H4 (cell line): ENCODE data around the gene TMEM63B. TPM values are rescaled to one million over a fixed set of nuclear protein-coding genes. Genes with fewer than 3 reads are reported as not detected.
"Not testable (repeated sequence)": the region's sequence is repeated elsewhere in the genome, so short reads cannot be mapped to it uniquely, and the experiment has no call there.

Experiments used
- DNase-seq: peaks from one replicate; pipeline ENCODE4 v3.0.0-alpha.2; 2015; ENCODE audit warnings: low spot score
- total RNA-seq: library from RNA; depleted of rRNA; stranded (reverse); fragments of >200 nt; shearing (Covaris generic); gene quantifications from 2 replicates; pipeline ENCODE4 v1.2.3, GENCODE V29; 2014

TMEM63B gene
- total RNA-seq, 1 experiment from 2014 or later = 28.6 TPM

DNA sequence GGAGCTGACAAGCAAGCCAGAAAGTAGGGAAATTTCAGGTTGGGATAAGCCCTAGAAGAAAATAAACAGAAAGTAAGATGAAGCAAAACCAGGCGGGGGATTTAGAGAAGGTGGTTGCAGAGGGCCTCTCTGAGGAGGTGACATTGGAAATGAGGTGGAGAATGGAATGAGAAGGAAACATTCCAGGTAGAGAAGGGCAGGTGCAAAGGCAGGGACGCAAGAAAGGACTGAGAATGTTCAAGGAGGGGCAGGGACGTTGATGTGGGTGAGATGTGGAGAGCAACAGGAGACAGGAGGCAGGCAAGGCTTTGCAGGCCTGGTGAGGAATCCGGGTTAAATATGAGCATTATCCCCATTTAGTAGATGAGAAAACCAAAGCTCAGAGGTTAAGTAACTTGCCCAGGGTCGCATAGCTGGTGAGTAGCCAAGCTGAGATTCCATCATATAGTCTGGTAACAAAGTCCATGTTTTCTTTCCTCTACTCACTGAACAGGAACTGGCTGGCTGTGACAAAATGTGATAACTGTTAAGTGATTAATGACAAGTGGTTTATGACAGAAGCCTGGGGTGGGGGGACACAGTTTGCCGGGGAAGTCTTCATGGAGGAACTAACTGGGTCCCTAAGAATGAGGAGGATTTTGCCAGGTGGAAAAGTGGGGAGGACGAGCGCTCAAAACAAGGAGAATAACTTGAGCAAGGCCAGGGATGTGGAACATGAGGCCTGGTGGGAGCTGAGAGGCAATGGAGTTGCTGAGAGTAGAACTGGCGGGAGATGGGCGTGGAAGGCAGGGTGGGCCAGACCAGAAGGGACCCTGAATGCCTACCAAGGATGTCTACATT is 32.7 kb upstream of the TMEM63B start:
- DNase-seq = no peak

DNA sequence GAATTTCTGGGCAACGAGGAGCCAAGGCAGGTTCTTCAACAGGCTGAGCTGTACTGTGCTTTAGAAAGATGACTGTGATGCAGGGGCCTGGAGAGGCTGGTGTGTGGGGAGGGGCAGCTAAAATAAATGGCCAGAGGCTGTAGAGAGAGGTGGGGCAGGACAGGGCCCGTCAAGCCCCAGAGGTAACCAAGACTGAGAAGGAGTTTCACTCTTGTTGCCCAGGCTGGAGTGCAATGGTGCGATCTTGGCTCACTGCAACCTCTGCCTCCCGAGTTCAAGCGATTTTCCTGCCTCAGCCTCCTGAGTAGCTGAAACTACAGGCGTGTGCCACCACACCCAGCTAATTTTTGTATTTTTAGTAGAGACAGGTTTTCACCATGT is 32.1 kb upstream of the TMEM63B start:
- DNase-seq = not testable (repeated sequence)

DNA sequence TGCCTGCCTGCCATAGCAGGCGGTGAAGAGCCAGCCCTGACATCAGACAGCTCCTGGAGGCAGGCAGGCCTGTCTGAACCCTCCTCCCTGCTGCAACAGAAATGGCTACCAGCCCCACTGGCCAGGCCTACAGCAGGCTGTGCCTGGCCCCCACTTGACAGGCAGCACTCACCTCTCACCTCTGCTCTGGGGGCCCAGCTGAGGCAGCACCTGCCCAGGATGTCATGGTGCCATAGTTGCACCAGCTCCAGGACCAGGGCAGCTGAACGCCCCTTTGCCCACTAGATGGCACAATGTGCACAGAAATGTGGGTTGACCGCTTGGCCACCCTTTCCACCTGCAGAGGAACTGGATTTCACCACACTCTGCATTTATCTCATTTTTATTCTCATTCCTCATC is 30.7 kb upstream of the TMEM63B start:
- DNase-seq = peak; percentile 76

DNA sequence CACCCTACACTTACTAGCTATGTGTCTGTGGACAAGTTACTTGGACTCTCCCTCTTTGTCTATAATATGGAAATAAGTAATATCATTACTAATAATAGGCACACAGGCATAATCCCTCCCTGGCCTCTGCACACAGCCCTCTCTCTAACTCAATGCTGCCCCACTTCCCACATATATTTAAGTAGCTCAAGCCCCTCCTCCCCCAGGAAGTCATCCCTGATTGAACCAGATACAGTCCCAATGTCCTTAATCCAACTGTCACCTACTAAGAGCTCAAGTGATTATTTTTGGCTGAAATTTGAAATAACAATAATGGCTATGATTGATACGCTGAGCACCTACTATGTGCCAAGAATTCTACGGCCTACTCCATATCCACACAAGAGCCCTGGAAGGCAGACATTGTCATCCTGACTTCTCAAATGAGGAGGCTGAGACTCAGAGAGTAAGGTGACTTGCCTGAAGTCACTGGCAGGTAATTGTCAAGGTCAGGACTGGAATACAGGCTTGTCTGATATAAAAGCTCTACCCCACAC is 29.5 kb upstream of the TMEM63B start:
- DNase-seq = no peak

DNA sequence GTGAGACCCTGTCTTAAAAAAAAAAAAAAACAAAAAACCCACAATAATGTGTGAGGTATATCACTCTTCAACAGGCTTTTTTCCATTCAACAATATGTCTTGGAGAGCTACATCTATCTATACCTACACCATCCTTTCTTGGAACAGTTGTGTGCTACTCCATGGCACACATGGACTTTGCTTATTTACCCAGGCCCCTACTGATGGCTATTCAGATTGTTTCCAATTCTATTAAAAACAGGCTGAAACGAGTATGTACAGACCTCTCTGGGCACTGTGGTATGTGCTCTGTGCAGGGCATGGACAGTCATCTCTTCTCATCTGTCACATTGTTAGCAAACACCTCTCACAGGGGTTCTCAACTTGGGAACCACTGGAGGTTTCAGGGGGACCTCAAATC is 28.2 kb upstream of the TMEM63B start:
- no peak for DNase-seq

DNA sequence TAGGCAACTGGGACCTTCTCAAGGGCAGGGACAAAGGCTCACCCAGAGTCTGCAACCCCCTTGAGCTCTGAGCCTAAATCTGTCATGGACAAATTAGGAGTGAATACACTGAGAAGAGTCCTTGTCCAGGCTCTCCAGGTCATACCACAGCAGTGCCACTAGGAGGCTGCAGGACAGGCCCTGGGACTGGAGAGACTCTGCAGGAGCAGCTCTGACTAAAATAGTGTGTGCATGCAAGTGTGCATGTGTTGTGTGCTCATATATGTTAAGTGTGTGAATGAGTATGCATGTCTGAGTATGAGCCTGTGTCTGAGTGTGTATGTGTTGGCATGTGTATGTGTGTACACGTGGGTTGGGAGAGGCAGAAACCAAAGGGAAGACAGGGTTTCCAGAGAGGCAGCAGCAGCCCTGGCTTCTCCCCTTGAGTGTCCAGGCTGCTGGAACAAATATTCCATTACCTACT is 27.2 kb upstream of the TMEM63B start:
- no peak for DNase-seq

DNA sequence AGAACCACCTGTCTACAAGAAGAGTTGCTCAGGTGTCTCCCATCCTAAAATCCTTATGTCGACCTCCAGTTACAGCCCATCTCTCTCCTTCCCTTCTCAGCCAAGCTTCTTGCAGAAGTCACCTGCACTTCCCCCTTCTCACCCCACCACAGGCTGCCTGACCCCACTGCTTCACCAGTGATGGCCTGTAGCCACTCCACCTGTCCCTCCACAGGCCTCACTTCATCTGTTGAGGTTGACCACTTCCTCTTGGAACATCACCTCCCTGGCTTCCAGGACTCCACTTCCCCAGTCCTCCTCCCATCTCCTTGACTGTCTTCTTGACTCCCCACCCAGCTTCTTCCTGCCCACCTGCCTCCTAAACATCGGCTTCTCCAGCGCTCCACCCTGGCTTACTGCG is 25.5 kb upstream of the TMEM63B start:
- no peak for DNase-seq

DNA sequence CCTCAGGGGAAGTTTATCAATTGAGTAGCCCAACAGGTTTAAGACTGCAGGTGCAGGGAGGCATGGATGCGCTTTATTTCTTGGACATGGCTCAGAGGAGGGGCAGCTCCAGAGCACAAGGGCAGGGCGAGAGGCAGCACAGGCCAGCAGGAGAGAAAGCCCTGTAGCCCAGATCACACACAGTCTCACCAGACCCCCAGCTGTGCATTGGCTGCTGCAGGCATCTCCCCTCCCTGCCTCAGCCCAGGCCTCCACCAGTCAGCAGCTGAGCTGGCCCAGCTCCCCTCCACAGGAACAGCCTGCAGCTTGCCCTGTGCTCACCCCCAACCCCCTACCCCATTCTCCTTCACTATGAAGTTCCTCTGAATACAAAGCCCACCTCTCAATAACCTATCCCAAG is 24.8 kb upstream of the TMEM63B start:
- no peak for DNase-seq

DNA sequence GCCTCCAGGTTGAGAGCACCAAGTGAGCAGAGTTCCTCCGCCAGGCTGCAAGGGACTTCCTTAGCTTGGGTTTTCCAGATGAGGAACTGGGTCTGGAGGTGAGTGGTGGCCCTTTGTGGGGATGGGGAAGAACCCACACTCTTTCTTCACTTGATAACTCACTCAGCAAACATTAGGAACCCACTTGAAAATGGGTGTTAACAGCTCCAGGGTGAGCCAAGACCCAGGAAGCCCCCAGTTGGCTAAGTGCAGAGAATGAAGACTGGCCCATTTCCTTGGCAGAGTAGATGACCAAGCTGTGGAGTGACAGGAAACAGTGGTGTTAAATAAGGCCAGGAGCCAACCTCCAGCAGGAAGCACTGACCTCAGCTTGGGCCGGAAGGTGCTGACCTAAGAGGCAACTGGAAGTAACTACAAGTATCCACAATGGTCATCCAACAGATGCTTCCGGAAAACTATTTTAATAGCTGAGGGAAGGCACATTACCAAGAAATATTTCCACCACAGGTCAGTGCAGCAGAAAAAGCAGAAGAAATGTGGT is 22.8 kb upstream of the TMEM63B start:
- no peak for DNase-seq

DNA sequence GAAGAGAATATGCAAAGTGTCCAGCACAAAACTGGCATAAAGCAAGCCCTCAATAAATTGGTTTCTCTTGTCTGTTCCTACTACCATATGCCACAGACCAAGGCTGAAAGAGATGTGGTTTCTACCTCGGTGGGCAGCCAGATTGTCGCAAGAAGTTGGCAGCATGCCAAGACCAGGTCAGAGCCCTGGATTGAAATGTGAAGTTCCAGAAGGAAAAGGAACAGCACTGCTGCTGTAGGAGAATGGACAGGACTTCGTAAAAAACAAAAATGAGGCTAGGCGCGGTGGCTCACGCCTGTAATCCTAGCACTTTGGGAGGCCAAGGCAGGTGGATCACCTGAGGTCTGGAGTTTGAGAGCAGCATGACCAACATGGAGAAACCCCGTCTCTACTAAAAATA is 22.2 kb upstream of the TMEM63B start:
- DNase-seq = no peak

DNA sequence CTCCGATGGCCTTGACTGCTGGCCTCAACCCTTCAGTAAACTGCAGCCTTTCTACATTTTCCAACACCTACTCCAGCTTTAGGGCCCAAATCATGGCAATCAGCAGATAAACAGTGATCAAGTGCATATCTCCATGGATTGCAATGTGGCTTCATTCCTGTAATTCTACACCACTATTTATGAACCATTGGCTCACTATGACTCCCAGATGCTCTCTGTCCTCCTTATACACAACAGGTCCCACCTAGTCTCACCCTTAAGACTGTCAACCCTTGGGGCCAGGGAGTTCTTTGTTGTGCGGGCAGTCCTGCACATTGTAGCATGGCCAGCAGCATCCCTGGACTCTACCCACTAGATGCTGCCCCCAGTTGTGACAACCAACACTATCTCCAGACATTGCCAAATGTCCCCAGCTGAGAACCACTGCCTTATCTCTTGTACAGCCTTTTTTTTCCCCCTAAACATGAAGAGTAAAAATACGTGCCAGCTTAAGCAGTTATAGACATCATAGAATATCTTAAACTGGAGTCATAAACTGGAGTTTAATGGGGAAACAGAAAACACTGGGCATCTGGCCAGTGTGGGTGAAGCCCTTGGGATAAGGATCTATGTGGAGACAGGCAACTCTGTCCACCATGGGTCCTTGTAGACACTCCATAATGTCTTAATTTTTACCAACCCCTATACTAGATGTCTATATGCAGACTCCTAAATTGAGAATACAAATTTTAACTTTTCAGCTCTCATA is 21.2 kb upstream of the TMEM63B start:
- no peak for DNase-seq

DNA sequence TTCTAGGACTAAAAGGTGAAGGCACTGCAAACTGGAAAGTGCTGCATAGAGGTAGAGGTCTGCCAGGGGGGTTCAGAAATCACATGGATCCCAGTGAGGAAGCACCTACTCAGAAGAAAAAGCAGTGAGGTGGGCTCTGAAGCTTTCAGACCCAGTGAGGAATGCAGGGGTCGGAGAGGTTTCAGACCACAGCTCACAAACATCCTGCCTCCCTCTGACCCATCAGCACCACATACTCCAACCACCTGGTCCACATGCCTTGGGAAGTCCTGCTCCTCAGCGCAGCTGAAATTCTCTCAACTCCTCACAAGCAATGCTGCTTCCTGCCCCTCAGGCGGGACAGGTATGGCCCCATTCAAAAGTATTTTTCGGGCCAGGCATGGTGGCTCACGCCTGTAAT is 20.3 kb upstream of the TMEM63B start:
- DNase-seq = no peak

DNA sequence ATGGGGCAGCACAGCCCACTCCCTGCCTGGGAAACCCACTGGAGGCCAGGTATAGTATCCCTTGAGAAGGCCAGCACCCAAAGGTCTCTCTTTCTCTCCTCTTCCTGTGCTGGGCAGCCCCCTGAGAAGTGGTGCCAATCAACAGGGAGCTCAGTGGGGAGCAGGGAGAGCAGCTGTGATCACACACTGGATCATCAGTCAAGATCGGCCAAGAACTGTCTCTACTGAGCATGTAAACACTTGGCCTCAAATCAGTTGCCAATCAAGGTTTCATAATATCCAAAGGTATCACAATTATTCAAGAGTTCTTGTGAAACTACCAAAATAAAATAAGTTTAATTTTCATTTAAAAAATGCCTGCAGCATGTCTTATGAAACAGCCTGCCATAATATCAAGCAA is 18.9 kb upstream of the TMEM63B start:
- no peak for DNase-seq

DNA sequence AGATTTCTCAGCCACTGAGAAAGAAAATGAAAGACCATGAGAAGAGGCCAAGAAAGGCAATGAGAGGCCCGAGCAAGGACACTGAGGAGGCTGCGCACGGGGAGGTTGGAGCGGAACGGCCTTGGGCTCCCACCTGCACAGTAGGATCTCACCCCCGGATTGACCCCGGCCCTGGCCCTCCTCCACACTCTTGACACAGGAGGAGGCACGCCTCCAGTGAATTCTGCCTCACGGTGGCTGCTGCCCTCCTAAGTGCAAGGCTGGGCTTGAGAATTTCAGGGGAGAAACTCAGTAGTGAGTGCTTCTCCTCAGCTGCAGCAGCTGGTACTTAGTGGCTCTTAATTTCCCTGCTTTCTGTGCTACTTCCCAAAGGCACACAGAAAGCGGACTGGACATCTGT is 18.1 kb upstream of the TMEM63B start:
- no peak for DNase-seq

DNA sequence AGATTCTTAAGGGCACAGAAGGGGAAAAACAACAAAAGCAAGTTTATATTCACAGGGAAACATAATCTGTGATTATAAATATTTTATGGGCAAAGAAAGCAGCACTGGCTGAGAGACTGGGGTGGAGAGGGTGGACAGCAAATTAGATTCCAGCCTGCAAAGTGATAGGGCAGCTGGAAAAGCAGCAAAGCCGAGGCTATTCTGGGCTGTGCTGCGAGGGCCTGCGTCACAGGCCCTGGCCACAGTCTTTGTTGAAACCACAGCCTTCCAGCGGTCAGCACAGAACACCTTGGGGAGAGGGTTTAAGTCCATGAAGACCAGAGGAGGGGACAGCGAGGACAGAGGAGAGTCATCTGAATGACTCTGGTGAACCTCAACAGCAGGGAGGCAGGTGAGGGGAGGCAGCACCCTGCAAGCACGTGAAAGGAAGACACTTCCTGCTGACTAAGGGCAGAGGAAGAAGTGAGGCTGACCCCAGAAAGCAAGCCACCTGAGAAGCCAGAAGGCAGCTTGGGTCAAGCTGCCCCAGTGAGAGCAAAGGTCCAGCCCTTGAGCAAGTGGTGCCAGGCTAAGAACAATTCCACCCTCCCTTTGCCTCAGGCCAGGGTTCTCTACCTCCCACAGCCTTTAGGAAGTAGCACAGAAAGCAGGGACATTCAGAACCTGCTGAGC is 17.2 kb upstream of the TMEM63B start:
- no peak for DNase-seq

DNA sequence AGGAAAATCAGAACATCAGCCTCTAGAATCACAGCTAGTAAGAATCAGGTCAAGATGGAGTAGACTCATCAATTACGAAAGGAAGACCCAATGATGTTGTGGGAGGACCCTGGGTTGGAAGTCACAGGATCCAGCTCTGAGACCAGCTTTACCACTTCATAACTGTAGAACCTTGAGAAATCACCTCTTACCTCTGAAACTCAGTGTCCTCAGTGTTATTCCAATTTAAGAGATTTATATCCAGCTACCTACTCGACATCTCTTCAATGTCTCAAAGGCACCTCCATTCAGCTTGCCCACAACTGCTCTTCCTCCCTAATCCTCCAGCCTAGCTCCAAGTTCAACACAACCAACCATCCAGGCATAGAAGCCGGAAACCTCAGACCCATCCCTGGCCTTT is 16.4 kb upstream of the TMEM63B start:
- no peak for DNase-seq

DNA sequence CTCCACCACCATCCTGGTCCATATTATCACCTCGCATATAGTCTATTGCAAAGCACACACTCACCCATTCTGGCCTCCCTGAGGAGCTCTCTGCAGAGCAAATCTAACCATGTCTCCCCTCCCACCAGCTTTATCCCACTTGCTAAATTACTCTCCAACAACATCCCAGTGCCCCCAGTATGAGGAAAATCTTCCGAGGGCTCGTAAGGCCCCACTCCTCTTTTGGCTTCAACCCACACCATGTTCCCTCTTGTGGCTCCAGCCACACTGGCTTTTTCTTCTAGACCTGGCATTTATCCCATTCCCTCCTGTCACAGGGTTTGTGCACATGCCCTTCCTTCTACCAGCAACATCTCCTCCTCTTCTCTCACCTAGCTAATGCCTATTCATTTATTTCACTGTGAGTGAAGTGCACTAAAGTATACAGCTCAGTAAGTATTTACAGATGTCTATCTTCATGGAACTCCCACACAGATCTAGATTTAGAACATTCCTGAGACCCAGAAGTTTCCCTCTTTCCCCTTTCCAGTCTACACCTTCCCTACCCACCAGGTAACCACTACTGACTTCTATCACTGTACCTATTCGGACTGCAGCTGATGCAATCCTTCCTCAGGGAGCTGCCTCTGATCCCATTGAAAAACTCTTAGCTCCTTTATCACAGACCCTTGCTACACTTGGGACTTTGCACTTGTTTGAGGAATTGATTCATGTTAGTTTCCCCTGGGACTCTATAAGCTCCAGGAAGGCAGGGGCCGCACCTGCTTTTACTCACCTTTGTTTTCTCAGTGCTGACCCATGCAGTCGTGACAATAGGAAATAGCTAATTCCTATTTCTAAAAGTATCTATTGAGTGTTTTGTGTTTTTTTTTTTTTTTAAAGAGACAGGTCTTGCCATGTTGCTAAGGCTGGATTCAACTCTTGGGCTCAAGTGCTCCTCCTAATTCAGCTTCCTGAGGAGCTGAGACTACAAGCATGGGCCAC is 15.6 kb upstream of the TMEM63B start:
- DNase-seq = no peak

DNA sequence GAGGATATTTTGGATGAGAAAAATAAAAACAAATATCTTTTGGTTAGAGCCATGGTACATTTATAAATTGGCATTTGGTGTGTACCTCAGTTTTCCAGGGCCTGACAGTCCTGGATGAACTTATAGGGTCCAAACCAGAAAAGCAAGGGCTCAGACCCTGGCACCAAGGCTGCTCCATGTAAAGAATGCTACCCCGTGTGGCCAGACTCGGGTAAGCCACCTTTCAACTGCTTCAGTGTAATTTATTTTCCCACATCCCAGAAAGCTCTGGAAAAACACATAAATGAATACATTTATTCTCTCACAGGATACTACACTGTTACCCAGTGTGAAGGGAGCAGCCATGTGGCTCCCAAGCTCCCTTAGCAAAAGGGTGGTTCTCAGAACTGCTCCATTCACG is 13.9 kb upstream of the TMEM63B start:
- DNase-seq = no peak

DNA sequence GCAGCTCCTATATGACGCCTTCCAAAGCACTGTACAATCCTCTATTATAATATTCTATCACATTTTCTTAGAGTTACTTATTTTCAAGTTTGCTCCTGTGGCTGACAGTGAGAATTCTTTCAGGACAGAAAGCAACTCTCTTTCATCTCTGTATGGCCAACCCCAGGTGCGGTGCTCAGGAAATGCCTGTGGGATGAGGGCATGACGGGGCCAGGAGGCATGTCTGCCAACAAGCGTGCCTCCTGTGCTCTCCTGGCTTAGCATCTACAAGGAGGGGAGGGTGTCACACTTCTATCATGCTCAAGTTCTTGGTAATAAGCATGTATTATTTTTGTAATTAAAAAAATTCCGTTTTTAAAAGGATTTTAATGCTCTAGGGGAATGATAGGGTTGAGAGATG is 11.5 kb upstream of the TMEM63B start:
- DNase-seq = peak; percentile 74

DNA sequence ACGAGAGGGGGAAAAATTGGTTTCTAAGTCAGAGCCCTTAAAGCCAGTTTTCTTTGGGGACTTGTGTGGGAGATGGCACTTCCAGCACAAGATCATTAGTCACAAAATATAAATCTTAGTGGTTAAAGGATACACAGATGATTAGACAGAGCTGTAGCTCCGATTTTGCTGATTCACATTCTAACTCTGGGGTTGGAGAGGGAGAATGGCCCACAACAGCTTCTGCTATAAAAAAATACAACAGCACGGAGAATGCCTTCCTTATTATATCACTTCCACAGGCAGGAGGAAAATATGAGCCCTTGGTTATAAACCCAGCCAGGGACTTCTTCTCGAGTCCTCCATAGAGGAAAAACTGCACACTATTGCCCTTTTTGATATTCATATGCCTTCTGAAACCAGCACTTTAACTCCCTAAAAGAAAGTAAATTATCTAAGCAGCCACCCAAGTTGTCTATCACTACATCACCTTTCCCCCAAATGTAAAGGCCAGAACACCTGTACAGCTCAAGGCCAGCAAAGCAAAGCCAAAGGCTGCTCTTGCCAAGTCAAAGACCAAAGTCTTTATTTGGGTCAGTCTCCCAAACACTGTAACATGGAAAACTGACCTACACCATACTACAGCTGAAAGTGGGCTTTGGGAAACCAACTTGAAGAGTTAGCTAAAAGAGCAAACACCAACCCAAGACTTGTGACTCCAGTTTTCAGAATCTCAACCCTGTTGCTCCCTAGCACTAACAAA is 10.5 kb upstream of the TMEM63B start:
- DNase-seq = peak; percentile 81
